ENCODE results near the gene CPA1.

DNA sequence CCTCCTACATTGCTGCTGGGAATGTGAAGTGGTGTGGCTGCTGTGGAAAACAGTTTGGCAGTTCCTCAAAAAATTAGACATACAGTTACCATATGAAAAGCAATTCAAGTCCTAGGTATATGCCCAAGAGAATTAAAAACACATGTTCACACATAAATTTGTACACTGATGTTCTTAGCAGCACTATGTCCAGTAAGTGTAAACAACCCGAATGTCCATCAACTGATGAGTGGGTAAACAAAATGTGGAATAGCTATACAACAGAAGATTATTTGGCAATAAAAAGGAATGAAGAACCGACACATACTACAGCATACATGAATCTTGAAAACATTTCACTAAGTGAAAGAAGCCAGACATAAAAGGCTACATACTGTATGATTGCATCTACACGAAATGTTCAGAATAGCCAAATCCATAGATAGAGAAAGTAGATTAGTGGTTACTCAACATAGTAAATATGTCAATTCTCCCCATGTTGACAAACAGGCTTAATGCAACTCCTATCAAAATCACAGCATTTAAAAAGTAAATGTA, 43.3 kb downstream of the CPA1 start:
- TF ChIP-seq, protein P1, sequence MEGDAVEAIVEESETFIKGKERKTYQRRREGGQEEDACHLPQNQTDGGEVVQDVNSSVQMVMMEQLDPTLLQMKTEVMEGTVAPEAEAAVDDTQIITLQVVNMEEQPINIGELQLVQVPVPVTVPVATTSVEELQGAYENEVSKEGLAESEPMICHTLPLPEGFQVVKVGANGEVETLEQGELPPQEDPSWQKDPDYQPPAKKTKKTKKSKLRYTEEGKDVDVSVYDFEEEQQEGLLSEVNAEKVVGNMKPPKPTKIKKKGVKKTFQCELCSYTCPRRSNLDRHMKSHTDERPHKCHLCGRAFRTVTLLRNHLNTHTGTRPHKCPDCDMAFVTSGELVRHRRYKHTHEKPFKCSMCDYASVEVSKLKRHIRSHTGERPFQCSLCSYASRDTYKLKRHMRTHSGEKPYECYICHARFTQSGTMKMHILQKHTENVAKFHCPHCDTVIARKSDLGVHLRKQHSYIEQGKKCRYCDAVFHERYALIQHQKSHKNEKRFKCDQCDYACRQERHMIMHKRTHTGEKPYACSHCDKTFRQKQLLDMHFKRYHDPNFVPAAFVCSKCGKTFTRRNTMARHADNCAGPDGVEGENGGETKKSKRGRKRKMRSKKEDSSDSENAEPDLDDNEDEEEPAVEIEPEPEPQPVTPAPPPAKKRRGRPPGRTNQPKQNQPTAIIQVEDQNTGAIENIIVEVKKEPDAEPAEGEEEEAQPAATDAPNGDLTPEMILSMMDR (IDR thresholded peaks at IDR 0.05; ENCODE audit: low read depth, low read length, poor library complexity, severe bottlenecking) = no peak
- no peak for TF ChIP-seq EZH2phosphoT487 (IDR thresholded peaks at IDR 0.05; ENCODE audit: borderline replicate concordance, low read length)

Measured in DOHH2 (cell line).